Type B pancreatic cell (in vitro differentiated cells): ENCODE measurements around the gene MDN1. TPM values are rescaled to one million over a fixed set of nuclear protein-coding genes. Genes with fewer than 3 reads are reported as not detected.

Experiments
- DNase-seq: peaks from one replicate; pipeline ENCODE4 v3.0.0; 2021; ENCODE audit warnings: mixed read lengths; ENCODE audit not compliant: unreplicated experiment; ENCODE audit errors: extremely low spot score
- H3K27ac Mint-ChIP-seq: 2 replicates; pipeline ENCODE4 v1.8.0; 2021; ENCODE audit warnings: mild to moderate bottlenecking, mixed read lengths
- H3K27me3 Mint-ChIP-seq: 2 replicates; pipeline ENCODE4 v1.8.0; 2021; ENCODE audit warnings: mixed read lengths
- H3K36me3 Mint-ChIP-seq: 2 replicates; pipeline ENCODE4 v1.8.0; 2021; ENCODE audit warnings: mixed read lengths
- H3K4me1 Mint-ChIP-seq: one replicate; pipeline ENCODE4 v1.8.0; 2021; ENCODE audit warnings: mixed read lengths; ENCODE audit not compliant: unreplicated experiment
- H3K4me3 Mint-ChIP-seq: 2 replicates; pipeline ENCODE4 v1.8.0; 2021; ENCODE audit warnings: mild to moderate bottlenecking, mixed read lengths
- H3K9me3 Mint-ChIP-seq: 2 replicates; pipeline ENCODE4 v1.8.0; 2021; ENCODE audit warnings: mixed read lengths
- total RNA-seq: library from RNA; stranded (reverse); gene quantifications from 2 replicates; pipeline ENCODE4 v1.2.1, GENCODE V29; 2021; ENCODE audit warnings: low replicate concordance
- TF ChIP-seq, protein P1 (sequence below): fragments of 200-600 bp; sonication (generic); conservative IDR thresholded peaks from 2 replicates; pipeline ENCODE4 v1.5.0; 2021; ENCODE audit warnings: antibody characterized with exemption, mild to moderate bottlenecking

The MDN1 gene
- total RNA-seq, 1 donor from 2014 or later, result 43.1 TPM

DNA sequence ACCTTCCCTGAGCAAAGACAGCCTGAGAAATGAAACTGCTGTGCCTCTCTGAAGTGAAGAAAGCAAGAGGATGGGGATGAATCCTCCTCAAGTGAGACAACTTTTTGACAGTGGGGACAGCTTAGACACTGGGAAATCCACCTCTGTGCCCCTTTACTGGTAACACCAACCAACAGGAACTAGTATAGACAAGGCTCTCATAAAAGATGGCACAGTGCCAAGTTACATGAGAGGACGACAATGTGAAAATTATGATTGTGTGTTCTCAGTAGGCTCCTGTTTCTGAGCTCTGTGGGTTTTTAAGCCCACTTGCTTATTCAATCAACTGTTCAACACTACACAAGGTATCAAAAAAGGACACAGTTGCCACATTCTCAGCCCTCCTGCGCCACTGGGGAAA, 139.4 kb downstream of the MDN1 start:
- Mint-ChIP-seq H3K9me3 (no peaks in the 10 kb centered on the region), H3K36me3 (peaks cover 19% of the 10 kb centered on the region), H3K27me3 (no peaks in the 10 kb centered on the region), H3K4me1 (no peaks in the 10 kb centered on the region), H3K27ac (no peak overlapping the region), H3K4me3 (no peak overlapping the region)
- no peak for DNase-seq
- TF ChIP-seq, protein P1, sequence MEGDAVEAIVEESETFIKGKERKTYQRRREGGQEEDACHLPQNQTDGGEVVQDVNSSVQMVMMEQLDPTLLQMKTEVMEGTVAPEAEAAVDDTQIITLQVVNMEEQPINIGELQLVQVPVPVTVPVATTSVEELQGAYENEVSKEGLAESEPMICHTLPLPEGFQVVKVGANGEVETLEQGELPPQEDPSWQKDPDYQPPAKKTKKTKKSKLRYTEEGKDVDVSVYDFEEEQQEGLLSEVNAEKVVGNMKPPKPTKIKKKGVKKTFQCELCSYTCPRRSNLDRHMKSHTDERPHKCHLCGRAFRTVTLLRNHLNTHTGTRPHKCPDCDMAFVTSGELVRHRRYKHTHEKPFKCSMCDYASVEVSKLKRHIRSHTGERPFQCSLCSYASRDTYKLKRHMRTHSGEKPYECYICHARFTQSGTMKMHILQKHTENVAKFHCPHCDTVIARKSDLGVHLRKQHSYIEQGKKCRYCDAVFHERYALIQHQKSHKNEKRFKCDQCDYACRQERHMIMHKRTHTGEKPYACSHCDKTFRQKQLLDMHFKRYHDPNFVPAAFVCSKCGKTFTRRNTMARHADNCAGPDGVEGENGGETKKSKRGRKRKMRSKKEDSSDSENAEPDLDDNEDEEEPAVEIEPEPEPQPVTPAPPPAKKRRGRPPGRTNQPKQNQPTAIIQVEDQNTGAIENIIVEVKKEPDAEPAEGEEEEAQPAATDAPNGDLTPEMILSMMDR, result no peak

DNA sequence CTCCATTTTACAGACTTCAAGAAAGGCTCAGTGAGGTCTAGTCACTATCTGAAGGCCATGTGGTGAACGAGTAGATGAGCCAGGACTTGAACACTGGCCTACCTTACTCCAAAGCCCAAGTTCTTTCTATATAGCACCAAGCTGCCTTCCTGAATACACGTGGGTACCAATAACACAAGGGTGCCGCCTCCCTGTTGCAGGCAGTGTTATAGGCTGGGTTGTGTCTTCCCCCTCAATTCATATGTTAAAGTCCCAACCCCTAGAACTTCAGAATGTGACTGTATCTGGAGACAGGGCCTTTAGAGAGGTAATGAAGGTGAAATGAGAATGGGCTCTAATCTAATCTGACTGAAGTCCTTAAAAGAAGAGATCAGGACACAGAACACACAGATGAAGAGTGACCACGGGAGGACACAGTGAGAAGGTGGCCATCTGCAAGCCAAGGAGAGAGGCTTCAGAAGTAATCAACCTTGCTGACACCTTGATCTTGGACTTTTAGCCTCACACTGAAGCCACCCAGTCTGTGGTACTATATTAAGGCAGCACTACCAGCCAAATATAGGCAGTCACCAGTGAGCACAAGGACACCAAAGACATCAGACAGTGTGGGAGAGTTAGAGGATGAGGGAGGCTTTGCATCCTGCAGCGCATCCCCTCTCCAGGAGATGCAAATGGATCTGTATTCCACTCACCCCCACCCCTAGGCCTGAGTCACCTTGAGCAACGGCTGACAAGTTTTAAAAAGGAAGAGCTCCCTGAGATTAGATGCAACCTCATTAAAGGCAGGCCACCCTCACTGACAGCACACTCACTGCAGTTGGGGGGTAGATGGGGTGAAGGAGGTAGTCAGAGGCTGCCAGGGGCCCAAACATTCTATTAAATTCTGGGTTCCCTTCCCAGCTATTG, 140.1 kb downstream of the MDN1 start:
- no peak overlapping the region for H3K4me3 Mint-ChIP-seq
- H3K27me3 Mint-ChIP-seq, result no peaks in the 10 kb centered on the region
- H3K36me3 Mint-ChIP-seq, result peaks cover 16% of the 10 kb centered on the region
- DNase-seq, result no peak
- H3K27ac Mint-ChIP-seq, result no peak overlapping the region
- no peaks in the 10 kb centered on the region for H3K4me1 Mint-ChIP-seq
- no peaks in the 10 kb centered on the region for H3K9me3 Mint-ChIP-seq
- TF ChIP-seq, protein P1, result no peak

DNA sequence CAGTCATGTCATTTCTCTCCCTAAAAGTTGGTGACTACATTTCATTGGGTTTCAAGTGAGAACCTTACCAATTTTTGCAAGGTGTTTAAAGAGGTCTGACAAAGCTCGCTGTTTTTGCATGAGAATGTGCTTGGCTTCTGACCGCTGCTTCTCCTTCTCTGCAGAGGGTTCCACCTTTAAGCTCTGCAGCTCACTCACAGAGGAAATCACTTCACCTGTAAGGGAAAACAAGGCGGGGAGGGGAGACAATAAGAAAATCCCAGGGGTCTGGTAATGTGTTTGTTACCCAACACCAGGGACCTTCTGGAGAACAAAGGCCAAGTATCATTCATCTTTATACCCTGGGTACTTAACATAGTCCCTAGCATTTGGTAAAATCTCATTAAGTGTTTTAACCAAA, 141.1 kb downstream of the MDN1 start:
- peaks cover 14% of the 10 kb centered on the region for H3K36me3 Mint-ChIP-seq
- DNase-seq, result no peak

DNA sequence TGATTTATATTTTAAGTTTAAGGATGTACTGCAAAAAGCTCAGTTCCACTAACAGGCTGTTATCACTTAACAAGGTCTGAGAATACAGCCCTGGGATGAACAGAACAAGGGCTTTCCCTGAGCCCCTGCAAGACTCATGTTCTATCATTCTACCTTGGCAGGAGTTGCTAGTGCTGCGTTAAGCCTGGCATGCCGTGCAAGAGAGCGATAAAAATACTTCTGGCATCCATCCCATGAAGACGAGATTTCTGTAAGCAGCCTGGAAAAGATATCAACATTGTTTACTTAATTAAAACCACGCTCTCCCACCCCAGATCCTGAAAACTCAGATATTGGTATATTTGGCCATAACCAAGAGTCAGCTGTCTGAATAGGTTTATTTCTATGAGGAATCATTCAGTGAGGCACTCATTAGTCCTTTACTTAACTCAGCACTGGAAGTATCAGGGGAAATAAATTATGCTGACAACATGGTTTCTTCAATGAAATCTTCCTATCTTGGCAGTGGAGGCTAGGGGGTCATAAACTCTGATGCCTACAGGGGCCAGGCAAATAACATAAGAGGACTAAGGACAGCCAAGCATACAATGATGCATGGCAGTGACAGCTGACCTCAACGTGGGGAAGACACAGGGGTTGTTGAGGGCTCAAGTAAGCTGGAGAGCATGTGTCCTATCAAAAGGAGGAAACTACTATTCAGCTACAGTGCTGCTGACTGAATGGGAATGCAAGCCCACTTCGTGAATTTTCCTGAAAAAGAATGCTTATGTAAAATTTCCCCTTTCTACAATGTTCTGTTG, 143.4 kb downstream of the MDN1 start:
- no peaks in the 10 kb centered on the region for H3K4me1 Mint-ChIP-seq
- H3K9me3 Mint-ChIP-seq, result no peaks in the 10 kb centered on the region
- H3K36me3 Mint-ChIP-seq, result peaks cover 29% of the 10 kb centered on the region
- no peak for DNase-seq
- H3K27ac Mint-ChIP-seq, result no peak overlapping the region
- TF ChIP-seq, protein P1, result no peak
- no peak overlapping the region for H3K4me3 Mint-ChIP-seq
- H3K27me3 Mint-ChIP-seq, result no peaks in the 10 kb centered on the region

More for the DNA sequence above, 141.1 kb downstream of the MDN1 start:
- Mint-ChIP-seq H3K27me3 (no peaks in the 10 kb centered on the region), H3K9me3 (no peaks in the 10 kb centered on the region), H3K4me1 (no peaks in the 10 kb centered on the region), H3K4me3 (no peak overlapping the region), H3K27ac (no peak overlapping the region)
- TF ChIP-seq, protein P1, result no peak

DNA sequence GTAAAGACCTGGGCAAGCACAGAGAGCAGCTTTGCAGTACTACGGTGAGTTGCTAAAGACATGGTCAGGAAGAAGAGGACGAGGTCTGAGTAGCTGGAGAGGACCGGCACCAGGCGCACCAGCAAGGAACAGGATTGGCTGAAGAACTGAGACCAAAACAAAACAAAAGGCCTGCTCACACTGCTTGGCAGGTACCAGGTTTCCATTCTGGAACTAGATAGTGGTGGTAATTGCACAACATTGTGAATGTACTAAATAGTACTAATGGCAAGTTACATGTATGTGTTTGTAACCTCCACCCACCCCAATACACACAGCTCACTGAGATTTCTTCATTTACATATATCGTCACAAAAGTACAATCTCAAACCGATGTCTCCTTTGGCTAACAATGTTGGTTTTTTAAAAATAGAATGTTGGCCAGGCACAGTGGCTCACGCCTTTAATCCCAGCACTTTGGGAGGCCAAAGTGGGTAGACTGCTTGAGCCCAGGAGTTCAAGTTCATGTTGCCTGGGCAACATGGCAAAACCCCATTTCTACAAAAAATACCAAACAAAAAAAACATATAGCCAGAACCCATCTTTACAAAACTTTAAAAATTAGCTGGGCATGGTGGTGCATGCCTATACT, 148.5 kb downstream of the MDN1 start:
- peaks cover 32% of the 10 kb centered on the region for H3K36me3 Mint-ChIP-seq
- no peaks in the 10 kb centered on the region for H3K9me3 Mint-ChIP-seq
- TF ChIP-seq, protein P1, result no peak
- no peak overlapping the region for H3K27ac Mint-ChIP-seq
- no peak overlapping the region for H3K4me3 Mint-ChIP-seq
- no peak for DNase-seq
- H3K27me3 Mint-ChIP-seq, result no peaks in the 10 kb centered on the region
- H3K4me1 Mint-ChIP-seq, result no peaks in the 10 kb centered on the region
